ENCODE results near the gene EGFL8. TPM values are rescaled to one million over a fixed set of nuclear protein-coding genes. Genes with fewer than 3 reads are reported as not detected.

EGFL8 gene
- total RNA-seq = 10 to 100 TPM in 1 of 6 donors, 1 to 10 TPM in 5; 2.2 to 10.8 (median 5.4) TPM
- 10 to 100 TPM; 23.1 to 46.8 TPM for polyA plus RNA-seq

DNA sequence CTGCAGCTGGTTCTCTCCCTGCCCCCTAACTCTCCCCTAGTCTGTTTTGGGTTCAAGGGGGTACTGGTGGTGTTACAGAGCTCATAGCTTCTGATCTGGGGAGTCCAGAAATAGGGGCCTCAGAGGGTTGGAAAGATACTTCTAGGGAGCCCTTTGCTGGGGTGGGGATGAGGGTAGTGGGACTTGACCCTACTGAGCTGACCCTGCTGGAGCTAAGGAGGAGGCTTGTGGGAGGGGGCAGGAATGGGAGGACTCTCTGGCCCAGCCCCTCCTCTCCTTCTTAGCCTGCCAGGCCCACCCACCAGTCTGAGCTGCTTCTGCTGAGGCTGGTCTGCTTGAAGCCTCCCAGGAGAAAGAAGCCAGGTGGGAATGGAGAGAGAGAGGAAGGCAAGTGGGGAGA lies at the start of gene EGFL8:
Gene EGFL8, plus strand, starts transcription at position 301 of the 400 bp plus-strand sequence. CDS start 1,571 bp downstream, outside the sequence.
- Histone ChIP-seq H3K36me3 (no peaks in the 10 kb centered on the region), H3K27ac (no peak within 1 kb of the TSS), H3K9me3 (no peaks in the 10 kb centered on the region), H3K27me3 (no peaks in the 10 kb centered on the region), H3K4me1 (no peaks in the 10 kb centered on the region), H3K4me3 (no peak within 1 kb of the TSS)
- DNase-seq = no peak
- no peak for ATAC-seq
- no peak for FAIRE-seq
- TF ChIP-seq CTCF (IDR thresholded peaks at IDR 0.05) = no peak
- intact Hi-C loops (cut with DNase I) = loop anchor here in 1 of 3 donors (10.0 kb wide), 1 partner anchor 49 kb away; no protein-coding TSS in a partner anchor

- intact Hi-C loops (cut with DNase I) = loop anchor here in 1 of 3 donors (10.0 kb wide), 1 partner anchor 50 kb away; the partner anchor contains the start of gene EGFL8
These were observed 49.6 kb upstream of the EGFL8 start for GRCh38 chr6:32114796-32115195.

DNA sequence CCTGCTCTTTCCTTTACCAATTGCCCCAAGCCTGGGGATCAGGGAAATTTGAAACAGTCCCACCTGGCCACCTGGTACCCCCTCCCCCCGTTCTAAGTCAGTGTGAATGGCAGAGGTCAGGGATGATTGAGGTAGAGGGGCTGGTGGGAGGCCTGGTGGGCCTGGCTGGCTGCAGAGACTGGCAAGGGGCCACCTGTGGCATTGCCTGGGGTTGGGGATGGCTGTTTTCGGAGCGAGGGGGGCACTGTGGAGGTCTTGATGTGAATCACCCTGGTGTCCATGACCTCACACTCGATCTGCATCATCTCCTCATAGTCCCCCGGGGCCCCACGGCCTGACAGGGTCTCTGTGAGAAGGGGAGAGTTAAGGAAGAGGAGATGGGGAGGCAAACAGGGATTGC lies 48.8 kb upstream of the EGFL8 start:
- no peak for TF ChIP-seq CTCF (IDR thresholded peaks at IDR 0.05)
- FAIRE-seq = no peak
- Histone ChIP-seq H3K36me3 (peaks cover 0 to 38% (median 9%) of the 10 kb centered on the region in 3 donors), H3K9me3 (no peaks in the 10 kb centered on the region), H3K27me3 (no peaks in the 10 kb centered on the region), H3K27ac (no peak overlapping the region), H3K4me1 (peaks cover 0 to 10% (median 0%) of the 10 kb centered on the region in 3 donors), H3K4me3 (no peak overlapping the region)
- peak in 1 of 6 donors; percentile 51 for DNase-seq
- ATAC-seq = no peak
- intact Hi-C loops (cut with DNase I) = loop anchor here in 1 of 3 donors (10.0 kb wide), 1 partner anchor 49 kb away; the partner anchor contains the start of gene EGFL8
- 86 to 94% methylated on average over 6 of the region's 6 CpGs for WGBS, 2 donors

More at GRCh38 chr6:32114796-32115195, 49.6 kb upstream of the EGFL8 start:
- H3K27me3 ChIP-seq = no peaks in the 10 kb centered on the region
- ATAC-seq (no peak), DNase-seq (no peak), FAIRE-seq (no peak)
- peaks cover 0 to 30% (median 4%) of the 10 kb centered on the region in 3 donors for H3K36me3 ChIP-seq
- TF ChIP-seq CTCF (IDR thresholded peaks at IDR 0.05) = no peak
- H3K27ac ChIP-seq = no peak overlapping the region
- peaks cover 0 to 10% (median 0%) of the 10 kb centered on the region in 3 donors for H3K4me1 ChIP-seq
- H3K4me3 ChIP-seq = no peak overlapping the region
- WGBS, 2 donors = 90 to 91% methylated on average over 8 of the region's 8 CpGs
- no peaks in the 10 kb centered on the region for H3K9me3 ChIP-seq

DNA sequence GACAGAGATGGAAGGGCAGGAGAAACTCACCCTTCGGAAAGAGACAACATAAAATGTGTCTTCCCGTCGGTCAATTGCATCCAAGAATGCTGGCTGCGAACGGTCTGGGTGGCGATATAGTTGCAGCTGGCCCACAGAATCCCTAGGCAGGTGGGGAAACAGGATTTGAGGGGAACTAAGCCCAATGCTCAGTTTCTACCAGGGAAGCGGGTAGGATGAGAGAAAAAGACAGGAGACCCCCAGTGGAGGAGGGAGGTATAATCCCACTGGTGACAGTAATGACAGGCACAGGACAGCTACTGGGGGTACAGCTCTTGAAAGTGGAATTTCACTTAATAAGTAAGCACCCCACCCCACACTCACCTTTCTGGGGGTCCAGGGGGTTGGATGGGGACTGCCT lies 47.7 kb upstream of the EGFL8 start:
- Histone ChIP-seq H3K9me3 (no peaks in the 10 kb centered on the region), H3K27ac (no peak overlapping the region), H3K27me3 (no peaks in the 10 kb centered on the region), H3K4me1 (peaks cover 0 to 10% (median 0%) of the 10 kb centered on the region in 3 donors), H3K4me3 (no peak overlapping the region), H3K36me3 (peaks cover 0 to 46% (median 20%) of the 10 kb centered on the region in 3 donors)
- DNase-seq = no peak
- TF ChIP-seq CTCF (IDR thresholded peaks at IDR 0.05) = no peak
- FAIRE-seq = no peak
- 91 to 95% methylated on average over 7 of the region's 7 CpGs for WGBS, 2 donors
- ATAC-seq = no peak
- intact Hi-C loops (cut with DNase I) = loop anchor here in 1 of 3 donors (10.0 kb wide), 1 partner anchor 48 kb away; the partner anchor contains the start of gene EGFL8

GRCh38 chr6:32117461-32117860 lies 46.9 kb upstream of the EGFL8 start:
- no peak for TF ChIP-seq CTCF (IDR thresholded peaks at IDR 0.05)
- 87 to 95% methylated on average over 9 of the region's 9 CpGs for WGBS, 2 donors
- Histone ChIP-seq H3K9me3 (no peaks in the 10 kb centered on the region), H3K36me3 (peaks cover 0 to 46% (median 22%) of the 10 kb centered on the region in 3 donors), H3K4me1 (peaks cover 0 to 10% (median 0%) of the 10 kb centered on the region in 3 donors), H3K27ac (no peak overlapping the region), H3K27me3 (no peaks in the 10 kb centered on the region), H3K4me3 (no peak overlapping the region)
- intact Hi-C loops (cut with DNase I) = loop anchor here in 1 of 3 donors (10.0 kb wide), 1 partner anchor 47 kb away; the partner anchor contains the start of gene EGFL8
- FAIRE-seq (no peak), ATAC-seq (no peak), DNase-seq (peak in 1 of 6 donors; percentile 41)
